COR-L47 (cell line): ENCODE results near the gene GUCY2F.

Source experiments
- DNase-seq: peaks from one replicate; lab custom pipeline; 2025; lab: John Stamatoyannopoulos, UW

The GUCY2F gene

GRCh38 chrX:109393859-109394258 is 88.0 kb downstream of the GUCY2F start:
- no peak for DNase-seq

GRCh38 chrX:109392895-109393294 is 89.0 kb downstream of the GUCY2F start:
- no peak for DNase-seq

GRCh38 chrX:109390556-109390955 is 91.3 kb downstream of the GUCY2F start:
- DNase-seq: no peak

- no peak for DNase-seq
Observed at GRCh38 chrX:109389917-109390316, 92.0 kb downstream of the GUCY2F start.

GRCh38 chrX:109384699-109385098 is 97.2 kb downstream of the GUCY2F start:
- no peak for DNase-seq

- DNase-seq: no peak
Observed at GRCh38 chrX:109382332-109382731, 99.6 kb downstream of the GUCY2F start.

- DNase-seq: no peak
Observed at GRCh38 chrX:109378281-109378680, 103.6 kb downstream of the GUCY2F start.

GRCh38 chrX:109374262-109374960 is 107.5 kb downstream of the GUCY2F start:
- DNase-seq: no peak

GRCh38 chrX:109373468-109373867 is 108.4 kb downstream of the GUCY2F start:
- DNase-seq: no peak

GRCh38 chrX:109372716-109373115 is 109.2 kb downstream of the GUCY2F start:
- DNase-seq: no peak

GRCh38 chrX:109372291-109372690 is 109.6 kb downstream of the GUCY2F start:
- DNase-seq: no peak

- no peak for DNase-seq
Observed at GRCh38 chrX:109362101-109362500, 119.8 kb downstream of the GUCY2F start.

GRCh38 chrX:109360301-109360700 is 121.6 kb downstream of the GUCY2F start:
- DNase-seq: no peak

GRCh38 chrX:109357706-109358105 is 124.2 kb downstream of the GUCY2F start:
- DNase-seq: no peak

GRCh38 chrX:109356684-109357083 is 125.2 kb downstream of the GUCY2F start:
- DNase-seq: no peak

- no peak for DNase-seq
Observed at GRCh38 chrX:109352066-109352588, 129.8 kb downstream of the GUCY2F start.

GRCh38 chrX:109351557-109351956 is 130.3 kb downstream of the GUCY2F start:
- no peak for DNase-seq

- DNase-seq: no peak
Observed at GRCh38 chrX:109350551-109350950, 131.3 kb downstream of the GUCY2F start.

GRCh38 chrX:109350051-109350450 is 131.8 kb downstream of the GUCY2F start:
- DNase-seq: no peak

GRCh38 chrX:109347632-109348031 is 134.3 kb downstream of the GUCY2F start:
- no peak for DNase-seq

- DNase-seq: no peak
Observed at GRCh38 chrX:109346491-109346890, 135.4 kb downstream of the GUCY2F start.

- no peak for DNase-seq
Observed at GRCh38 chrX:109345856-109346255, 136.0 kb downstream of the GUCY2F start.

GRCh38 chrX:109344678-109345077 is 137.2 kb downstream of the GUCY2F start:
- DNase-seq: no peak

GRCh38 chrX:109344101-109344500 is 137.8 kb downstream of the GUCY2F start:
- DNase-seq: no peak
